CD4-positive, alpha-beta T cell treated with Interleukin-2 at 100 ng/mL for 4 hours (primary cell): Measurements from ENCODE around the gene UCP1.
"Not testable (repeated sequence)": the region's sequence is repeated elsewhere in the genome, so short reads cannot be mapped to it uniquely, and the experiment has no call there.

ENCODE experiments used
- DNase-seq: peaks from one replicate; pipeline ENCODE4 v3.0.0-alpha.2; 2020; ENCODE audit warnings: low spot score

The UCP1 gene

GRCh38 chr4:140533951-140534480 lies 34.7 kb downstream of the UCP1 start:
- no peak for DNase-seq

- DNase-seq = no peak
Measured at GRCh38 chr4:140529434-140529833, 39.3 kb downstream of the UCP1 start.

- peak; percentile 98 for DNase-seq
Measured at GRCh38 chr4:140523857-140524742, 44.7 kb downstream of the UCP1 start, which contains the start of gene ELMOD2. Gene ELMOD2, plus strand, starts transcription at chr4:140524168. Its CDS starts 1,261 bp downstream, at chr4:140525429.

- no peak for DNase-seq
Measured at GRCh38 chr4:140523370-140523856, 45.3 kb downstream of the UCP1 start.

- DNase-seq = no peak
Measured at GRCh38 chr4:140515423-140515822, 53.3 kb downstream of the UCP1 start.

- DNase-seq = not testable (repeated sequence)
Measured at GRCh38 chr4:140513765-140514164, 55.0 kb downstream of the UCP1 start.
